ENCODE measurements around the gene ATP6V1B1.

ATP6V1B1 gene

DNA sequence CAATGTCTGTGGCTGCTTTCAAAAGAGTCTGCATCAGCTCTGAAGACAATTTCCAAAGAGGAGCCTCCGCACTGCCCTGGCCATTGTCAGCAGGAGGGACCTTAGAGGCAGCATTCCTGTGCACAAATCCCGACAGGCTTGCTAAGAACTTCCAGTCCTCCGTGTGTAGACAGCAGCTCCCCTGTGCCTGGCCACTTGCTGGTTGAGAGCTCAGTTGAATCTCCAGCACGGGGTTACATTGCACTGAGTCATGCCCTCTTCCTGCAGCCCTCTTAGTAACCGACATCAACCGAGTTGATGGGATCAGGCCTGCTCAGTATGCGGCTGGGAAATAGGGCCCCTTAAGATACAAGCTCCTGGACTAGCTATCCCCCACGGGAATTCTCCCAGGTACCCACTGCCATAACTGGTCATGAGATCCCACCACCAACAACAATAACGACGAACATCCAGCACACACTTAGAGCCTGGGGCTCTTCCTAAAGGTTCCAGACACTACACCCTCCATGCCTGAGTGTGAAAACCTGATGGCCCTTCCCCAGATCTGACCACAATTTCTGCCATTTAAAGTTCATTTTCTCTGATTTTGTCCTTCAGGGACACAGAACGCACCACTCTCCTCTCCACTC, 12.0 kb downstream of the ATP6V1B1 start:
- DNase-seq: no peak

- DNase-seq: peak in 1 of 2 experiments; percentile 56
These were observed 12.8 kb downstream of the ATP6V1B1 start for GRCh38 chr2:70948337-70949003.

GRCh38 chr2:70949086-70949485, 13.4 kb downstream of the ATP6V1B1 start:
- DNase-seq: no peak

DNA sequence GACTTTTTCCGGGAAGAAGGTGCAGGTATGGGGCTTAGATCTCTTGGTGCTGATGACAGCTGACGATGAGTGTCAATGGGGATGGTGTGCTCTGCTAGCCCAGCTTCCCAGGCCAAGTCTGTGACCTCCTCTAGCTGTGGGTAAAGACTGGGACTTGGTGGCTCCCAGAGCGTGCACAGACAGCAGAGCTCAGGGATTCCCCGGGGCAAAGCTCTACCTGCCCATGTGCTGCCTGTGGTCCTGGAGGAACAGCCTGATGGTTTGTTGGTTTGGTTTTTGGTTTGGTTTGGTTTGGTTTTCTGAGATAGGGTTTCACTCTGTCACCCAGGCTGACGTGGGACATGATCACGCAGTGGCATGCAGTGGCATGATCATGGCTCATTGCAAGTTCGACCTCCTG, 19.2 kb downstream of the ATP6V1B1 start:
- DNase-seq: no peak

GRCh38 chr2:70956141-70956540, 20.4 kb downstream of the ATP6V1B1 start:
- DNase-seq: no peak

DNA sequence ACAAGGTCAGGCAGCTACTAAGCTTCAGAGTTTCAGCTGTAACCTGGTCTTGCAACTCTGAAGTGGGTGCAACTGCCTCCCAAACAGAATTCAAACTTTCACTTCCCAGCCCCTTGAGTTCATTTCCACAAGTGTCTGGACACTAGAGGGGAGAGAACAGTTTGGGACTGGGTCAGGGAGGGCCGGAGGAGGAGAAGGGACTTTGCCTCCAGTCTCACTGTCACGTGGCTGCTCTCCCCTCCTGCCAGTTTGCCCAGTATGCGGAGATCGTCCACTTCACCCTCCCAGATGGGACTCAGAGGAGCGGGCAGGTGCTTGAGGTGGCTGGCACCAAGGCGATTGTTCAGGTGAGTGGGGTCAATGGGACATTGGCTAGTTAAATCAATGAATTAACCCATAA, 22.1 kb downstream of the ATP6V1B1 start:
- DNase-seq: no peak

GRCh38 chr2:70958759-70959158, 23.1 kb downstream of the ATP6V1B1 start:
- no peak for DNase-seq

GRCh38 chr2:70959271-70959761, 23.6 kb downstream of the ATP6V1B1 start:
- no peak for DNase-seq

DNA sequence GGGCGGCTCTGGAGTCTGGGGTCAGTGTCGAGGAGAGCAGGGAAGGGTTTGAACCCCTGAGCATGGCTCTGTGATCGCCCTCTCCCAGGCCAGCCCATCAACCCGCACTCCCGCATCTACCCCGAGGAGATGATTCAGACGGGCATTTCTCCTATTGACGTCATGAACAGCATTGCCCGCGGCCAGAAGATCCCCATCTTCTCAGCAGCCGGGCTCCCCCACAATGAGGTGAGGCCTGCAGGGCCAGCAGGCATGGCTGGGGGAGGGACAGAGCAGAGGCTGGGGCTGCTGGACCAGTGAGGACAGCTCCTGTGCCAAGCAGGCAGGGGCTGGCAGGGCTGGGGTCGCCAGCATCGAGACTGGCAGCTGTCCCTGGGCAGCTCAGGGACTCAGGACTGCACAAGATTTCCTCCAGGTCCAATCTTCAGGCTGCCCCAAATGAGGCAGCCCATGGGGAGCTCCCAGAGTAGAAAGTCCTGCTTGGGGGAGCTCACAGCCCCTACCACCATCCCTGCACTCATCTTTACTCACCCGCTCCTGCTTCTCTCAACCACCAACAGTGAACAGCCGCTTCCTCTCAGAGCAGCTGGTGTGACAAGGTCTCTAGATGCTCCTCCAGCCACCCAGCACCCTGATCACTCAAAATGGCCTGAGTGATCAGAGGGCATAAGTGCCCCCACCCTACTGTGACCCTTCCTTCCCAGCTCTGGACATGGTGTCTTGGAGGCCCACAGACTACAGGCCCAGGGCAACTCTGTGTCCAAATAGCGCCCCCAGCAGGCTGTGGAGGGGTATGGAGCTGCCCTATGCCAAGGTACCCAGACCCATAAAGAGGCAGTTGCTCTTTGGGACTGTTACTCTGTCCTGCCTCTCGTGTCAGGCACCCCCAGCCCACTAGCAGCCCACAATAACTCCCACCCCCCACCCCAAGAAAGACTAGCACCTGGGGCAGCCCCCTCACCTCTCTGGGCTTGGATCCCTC, 24.4 kb downstream of the ATP6V1B1 start:
- DNase-seq: no peak

- DNase-seq: no peak
These were observed 25.3 kb downstream of the ATP6V1B1 start for GRCh38 chr2:70960833-70961647.

DNA sequence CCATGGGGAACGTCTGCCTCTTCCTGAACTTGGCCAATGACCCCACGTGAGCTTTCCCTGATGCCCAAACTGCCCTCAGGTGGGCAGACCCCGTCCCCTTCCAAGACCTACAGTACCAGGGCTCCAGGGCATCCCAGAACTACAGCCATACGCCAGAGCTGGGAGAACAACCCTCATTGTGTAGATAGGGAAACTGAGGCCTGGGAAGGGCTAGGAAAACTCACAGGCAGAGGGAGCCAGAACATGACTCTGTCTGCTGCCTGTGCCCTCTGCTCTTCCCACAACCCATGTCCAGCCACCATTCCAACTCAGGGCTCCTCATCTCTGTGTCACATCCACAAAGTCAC, 25.9 kb downstream of the ATP6V1B1 start:
- no peak for DNase-seq

DNA sequence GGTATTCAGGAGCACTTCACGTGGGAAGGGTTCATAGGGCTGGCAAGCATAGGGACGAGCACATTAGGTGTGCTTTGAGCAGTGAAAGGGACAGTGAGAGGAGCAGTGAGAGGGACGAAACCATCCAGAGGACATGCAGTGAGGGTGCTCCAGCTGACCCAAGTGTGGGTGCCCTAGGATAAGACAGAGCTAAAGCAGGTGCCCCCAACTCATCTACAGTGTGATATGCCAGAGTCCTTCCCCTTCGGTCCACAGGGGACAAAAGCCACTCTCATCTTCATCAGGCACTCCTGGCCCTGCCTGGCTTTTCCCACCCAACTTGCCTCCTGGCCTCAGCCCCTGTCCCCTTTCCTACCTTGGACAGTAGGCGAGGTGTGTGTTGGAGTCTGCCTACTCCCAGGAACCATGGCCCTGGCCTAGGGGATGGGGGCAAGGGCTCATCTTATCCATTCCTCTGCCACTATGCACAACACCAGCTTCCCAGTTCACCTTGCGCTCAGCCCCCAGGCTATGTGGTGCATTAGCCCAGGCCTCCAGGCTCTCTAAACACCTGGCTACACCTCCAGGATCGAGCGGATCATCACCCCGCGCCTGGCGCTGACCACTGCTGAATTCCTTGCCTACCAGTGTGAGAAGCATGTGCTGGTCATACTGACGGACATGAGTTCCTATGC, 26.6 kb downstream of the ATP6V1B1 start:
- no peak for DNase-seq

DNA sequence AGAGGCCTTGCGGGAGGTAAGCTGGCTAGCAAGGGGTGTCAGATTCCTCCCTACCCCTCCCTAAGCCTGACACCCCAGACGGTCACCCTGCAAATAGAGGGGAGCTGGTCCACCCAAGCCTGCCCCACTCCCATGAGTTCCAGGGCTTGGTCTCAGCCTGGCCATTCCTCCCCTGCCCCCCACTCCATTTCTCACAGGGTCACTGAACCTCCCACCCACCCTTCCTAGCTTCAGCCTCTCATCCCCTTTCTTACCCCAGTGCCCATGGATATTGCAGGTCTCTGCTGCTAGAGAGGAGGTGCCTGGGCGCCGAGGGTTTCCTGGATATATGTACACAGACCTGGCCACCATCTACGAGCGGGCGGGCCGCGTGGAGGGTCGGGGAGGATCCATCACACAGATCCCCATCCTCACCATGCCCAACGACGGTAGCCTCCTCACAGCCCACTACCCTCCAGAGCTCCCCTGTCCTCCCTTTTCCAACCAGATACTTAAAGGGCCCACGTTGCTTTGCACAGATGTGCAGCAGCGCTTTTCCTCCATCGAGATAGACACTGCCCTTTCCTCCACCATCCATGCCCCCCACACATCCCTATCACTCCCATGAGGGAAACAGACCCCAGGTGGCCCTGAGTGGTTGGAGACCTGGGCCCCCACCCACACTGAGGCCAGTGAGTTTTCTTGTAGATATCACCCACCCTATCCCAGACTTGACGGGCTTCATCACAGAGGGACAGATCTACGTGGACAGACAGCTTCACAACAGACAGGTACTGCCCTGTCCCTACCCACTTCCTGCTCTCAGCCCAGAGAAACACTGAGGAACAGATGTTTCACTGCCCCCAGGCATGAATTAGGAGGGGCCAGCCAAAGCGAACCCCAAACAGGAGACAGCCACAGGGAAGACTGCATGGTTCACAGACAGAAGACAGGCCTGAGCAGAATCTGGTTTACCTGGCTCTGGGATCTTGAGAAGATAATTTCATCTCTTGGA, 27.5 kb downstream of the ATP6V1B1 start:
- DNase-seq: no peak

DNA sequence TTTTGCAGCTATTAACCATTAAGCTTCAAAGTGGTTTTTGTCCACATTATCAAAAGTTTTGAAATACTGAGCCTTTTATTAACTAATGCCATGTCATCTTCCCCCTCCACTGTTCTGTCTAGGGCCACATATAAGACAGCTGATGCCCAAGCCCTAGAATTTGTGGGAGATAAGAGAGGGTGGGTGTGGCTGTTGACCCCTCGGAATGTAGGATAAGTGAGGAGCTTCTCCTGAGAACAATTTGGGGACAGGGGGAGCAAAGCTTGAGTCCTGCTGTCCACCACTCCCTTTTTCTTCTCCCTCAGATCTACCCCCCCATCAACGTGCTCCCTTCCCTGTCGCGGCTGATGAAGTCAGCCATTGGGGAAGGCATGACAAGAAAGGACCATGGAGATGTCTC, 28.4 kb downstream of the ATP6V1B1 start:
- no peak for DNase-seq

DNA sequence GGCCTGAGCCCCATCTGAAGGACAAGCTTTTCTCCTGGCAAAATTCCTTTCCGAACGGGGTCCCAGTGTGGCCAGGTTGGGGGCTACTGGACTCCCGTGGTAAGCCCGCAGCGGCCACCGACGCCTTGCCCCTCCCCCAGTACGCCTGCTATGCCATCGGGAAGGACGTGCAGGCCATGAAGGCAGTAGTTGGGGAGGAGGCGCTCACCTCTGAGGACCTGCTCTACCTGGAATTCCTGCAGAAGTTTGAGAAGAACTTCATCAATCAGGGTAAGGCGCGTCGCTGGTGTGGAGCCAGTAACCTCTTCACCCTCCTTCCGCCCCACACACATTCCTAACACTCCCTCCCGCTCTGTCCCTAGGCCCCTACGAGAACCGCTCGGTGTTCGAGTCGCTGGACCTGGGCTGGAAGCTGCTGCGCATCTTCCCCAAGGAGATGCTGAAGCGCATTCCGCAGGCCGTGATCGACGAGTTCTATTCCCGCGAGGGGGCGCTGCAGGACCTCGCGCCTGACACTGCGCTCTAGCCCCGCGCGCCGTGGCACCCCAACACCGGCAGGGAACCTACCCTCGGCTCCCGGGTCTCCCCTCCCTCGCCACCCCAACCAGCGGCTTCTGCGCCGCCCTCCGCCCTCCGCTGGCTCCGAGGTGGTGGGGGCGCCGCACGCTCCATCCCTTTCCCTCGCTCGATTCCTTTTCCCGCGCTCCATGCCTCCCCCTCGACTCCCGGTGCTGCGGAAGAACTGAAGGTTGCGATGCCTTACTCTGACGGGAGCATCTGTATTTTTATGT, 29.1 kb downstream of the ATP6V1B1 start:
- no peak for DNase-seq

GRCh38 chr2:70965506-70965905, 29.8 kb downstream of the ATP6V1B1 start:
- no peak for DNase-seq

- no peak for DNase-seq
These were observed 31.0 kb downstream of the ATP6V1B1 start for GRCh38 chr2:70966681-70967080.

- DNase-seq: no peak
These were observed 31.5 kb downstream of the ATP6V1B1 start for GRCh38 chr2:70967189-70967588.

DNA sequence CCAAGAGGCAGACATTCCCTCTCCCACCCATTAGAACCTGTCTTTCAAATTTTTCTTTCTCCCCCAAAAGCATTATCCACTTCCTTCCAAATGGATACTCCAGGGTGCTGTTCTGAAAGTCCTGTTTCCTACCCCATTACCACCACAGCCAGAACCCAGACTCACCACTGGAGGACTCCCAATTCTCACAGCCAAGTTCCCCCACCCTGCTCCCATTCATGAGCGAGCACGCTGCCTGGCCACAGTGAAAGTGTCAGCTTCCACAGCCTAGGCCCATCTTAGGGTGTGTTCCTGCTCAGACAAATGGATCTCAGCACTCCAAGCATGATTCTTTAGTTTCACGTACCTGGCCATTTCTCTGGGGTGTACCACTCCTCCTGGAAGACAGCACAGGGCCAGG, 38.9 kb downstream of the ATP6V1B1 start:
- no peak for DNase-seq

- DNase-seq: no peak
These were observed 39.5 kb downstream of the ATP6V1B1 start for GRCh38 chr2:70975237-70975636.

All from SW 1271 (cell line).